GM12878 (cell line): ENCODE results near the gene CDR2L. TPM values are rescaled to one million over a fixed set of nuclear protein-coding genes. Genes with fewer than 3 reads are reported as not detected.
"Not testable (repeated sequence)": the region's sequence is repeated elsewhere in the genome, so short reads cannot be mapped to it uniquely, and the experiment has no call there.

Experiments used
- ATAC-seq: fragments of 200-7000 bp; cut with Tn5 transposase; 3 replicates; pipeline ENCODE4 v1.9.1; 2020; ENCODE audit warnings: mild to moderate bottlenecking, moderate library complexity
- BruUV-seq: library from RNA; stranded (reverse); fragments of 400-500 nt; replicated peaks from 2 replicates; lab custom pipeline; 2021; lab: Mats Ljungman, UMichigan
- CTCF ChIA-PET: fragments of 300-600 bp; sonication (Branson Sonifier 250); formaldehyde crosslinking; extraction: SDS; loops from one replicate; lab custom pipeline; 2021; ENCODE audit warnings: inconsistent platforms; lab: Yijun Ruan, JAX
- POLR2A ChIA-PET: fragments of 350-600 bp; formaldehyde crosslinking; extraction: SDS; loops from one replicate; lab custom pipeline; 2021; ENCODE audit warnings: inconsistent platforms; lab: Charles Lee
- RAD21 ChIA-PET: fragments of 300-600 bp; sonication (Branson Sonifier 250); formaldehyde crosslinking; loops from one replicate; lab custom pipeline; 2023; ENCODE audit warnings: antibody characterized with exemption; ENCODE audit not compliant: unreplicated experiment; lab: Charles Lee
- SMC1A ChIA-PET: fragments of 300-600 bp; sonication (Branson Sonifier 250); formaldehyde crosslinking; loops from one replicate; lab custom pipeline; 2023; ENCODE audit not compliant: unreplicated experiment, uncharacterized antibody; lab: Charles Lee
- DNase-seq: peaks from one replicate; pipeline ENCODE4 v3.0.0-alpha.2; 2011; ENCODE audit warnings: low read depth, low spot score
- FAIRE-seq: peaks from 3 replicates; lab custom pipeline; 2011; peaks lifted over from hg19 to GRCh38; lab: Jason Lieb, UNC
- H2AFZ ChIP-seq: 2 replicates; pipeline ENCODE4 v1.6.0; 2011; ENCODE audit warnings: low read depth, low read length, control low read depth; ENCODE audit not compliant: control insufficient read depth
- H3K27ac ChIP-seq: 2 replicates; pipeline ENCODE4 v1.5.1; 2011; ENCODE audit warnings: control low read depth; ENCODE audit not compliant: control insufficient read depth, insufficient read depth
- H3K27me3 ChIP-seq, 2 experiments: replicated peaks in 1 of 2; 2 replicates each; pipeline versions ENCODE4 v1.6.0 to v1.6.1; 2011; ENCODE audit warnings: low read length in 1 of 2; ENCODE audit not compliant: control insufficient read depth in 2 of 2, insufficient read depth in 2 of 2
- H3K36me3 ChIP-seq, 2 experiments: 2 replicates each; pipeline ENCODE4 v1.5.1; 2011; ENCODE audit warnings: low read length in 1 of 2; ENCODE audit not compliant: control insufficient read depth in 2 of 2, insufficient read depth in 2 of 2
- H3K4me1 ChIP-seq: 2 replicates; pipeline ENCODE4 v1.6.1; 2011; ENCODE audit warnings: mild to moderate bottlenecking, low read length, moderate library complexity, mixed read lengths; ENCODE audit not compliant: control insufficient read depth, insufficient read depth
- H3K4me2 ChIP-seq: 2 replicates; pipeline ENCODE4 v1.6.0; 2011; ENCODE audit warnings: control low read depth; ENCODE audit not compliant: control insufficient read depth, insufficient read depth
- H3K4me3 ChIP-seq: fragments of 200-600 bp; sonication (generic); 2 replicates; pipeline ENCODE4 v1.5.1; 2016
- H3K79me2 ChIP-seq: 2 replicates; pipeline ENCODE4 v1.6.0; 2011; ENCODE audit warnings: low read length; ENCODE audit not compliant: control insufficient read depth, insufficient read depth
- H3K9ac ChIP-seq: 2 replicates; pipeline ENCODE4 v1.8.0; 2011; ENCODE audit warnings: low read length, control low read depth, mixed read lengths; ENCODE audit not compliant: control insufficient read depth, insufficient read depth
- H3K9me3 ChIP-seq: replicated peaks from 3 replicates; pipeline ENCODE4 v1.5.1; 2011; ENCODE audit warnings: mild to moderate bottlenecking, low read length; ENCODE audit not compliant: control insufficient read depth, insufficient read depth
- H4K20me1 ChIP-seq: 2 replicates; pipeline ENCODE4 v1.6.0; 2011; ENCODE audit not compliant: control insufficient read depth, insufficient read depth
- RUNX3 ChIP-seq: IDR thresholded peaks from 2 replicates; pipeline ENCODE4 v1.6.1; 2012; ENCODE audit warnings: low read length, inconsistent platforms
- WGBS: methylation state at CpG from one replicate; pipeline ENCODE4 v1.1.6; 2016; ENCODE audit warnings: low lambda C conversion rate; ENCODE audit not compliant: insufficient replicate concordance, insufficient coverage; ENCODE audit errors: missing lambda C conversion rate; 5-methylcytosine and 5-hydroxymethylcytosine counted together
- in situ Hi-C: fragments of 300-500 bp; cut with MboI; formaldehyde crosslinking; loops from 9 replicates; pipeline ENCODE4 v1.14.3; 2018; ENCODE audit warnings: mixed read lengths
- intact Hi-C: fragments of 100-400 bp; cut with micrococcal nuclease; formaldehyde crosslinking; loops from one replicate; pipeline ENCODE4 v1.14.2; 2022; ENCODE audit not compliant: unreplicated experiment
- polyA plus RNA-seq, 11 experiments: library from polyadenylated mRNA; depleted of rRNA in 4 of 11; unstranded in 6 of 11; stranded (reverse) in 5 of 11; fragments of >200 nt; fragmentation: Nextera tagmentation in 4 of 11; fragmentation: Illumina TruSeq in 1 of 11; extraction: Ambion mirVana in 4 of 11; extraction: Trizol in 1 of 11; gene quantifications; 1 replicate in 1 of 11; 2 replicates in 10 of 11; pipeline versions ENCODE4 v1.2.1 to v1.2.3, GENCODE V29; 2011 to 2016; ENCODE audit warnings: inconsistent platforms in 2 of 11, missing spikeins in 2 of 11, low read depth in 1 of 11
- total RNA-seq, 4 experiments: library from RNA; depleted of rRNA in 3 of 4; stranded (reverse); fragments of >200 nt in 3 of 4; fragmentation: Illumina TruSeq in 1 of 4; extraction: Trizol in 1 of 4; gene quantifications; 2 replicates each; pipeline versions ENCODE4 v1.2.1 to v1.2.3, GENCODE V29; 2013 to 2021

Gene CDR2L
- total and polyA plus RNA-seq, 10 of the 15 experiments (the other 5 are each of a cell fraction or from before 2014, with no cell fraction given): 0.03 to 0.18 (median 0.04) TPM; not detected in 6

DNA sequence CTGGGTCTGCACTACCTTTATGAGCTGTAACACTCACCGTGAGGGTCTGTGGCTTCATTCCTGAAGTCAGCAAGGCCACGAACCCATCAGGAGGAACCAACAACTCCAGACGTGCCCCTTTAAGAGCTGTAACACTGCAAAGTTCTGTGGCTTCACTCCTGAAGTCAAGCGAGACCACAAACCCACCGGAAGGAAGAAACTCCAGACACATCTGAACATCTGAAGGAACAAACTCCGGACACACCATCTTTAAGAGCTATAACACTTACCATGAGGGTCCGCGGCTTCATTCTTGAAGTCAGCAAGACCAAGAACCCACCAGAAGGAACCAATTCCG is 37.9 kb downstream of the CDR2L start:
- CTCF ChIA-PET: interaction anchor here (1.4 kb wide), 1 partner anchor 64 kb away, joined by 3 read pairs; no protein-coding TSS in a partner anchor
- DNase-seq, H3K79me2 ChIP-seq, H2AFZ ChIP-seq: not testable (repeated sequence)
- 0 out of 2 replicates have a peak, but pooled peaks have one; percentile 20 for TF ChIP-seq RUNX3
- TF ChIP-seq, all 136 proteins: peak for 1; not testable (repeated sequence) for 135
- BruUV-seq, H4K20me1 ChIP-seq, intact Hi-C loops, H3K27me3 ChIP-seq, FAIRE-seq, H3K36me3 ChIP-seq, H3K27ac ChIP-seq, H3K9me3 ChIP-seq, ATAC-seq, H3K4me1 ChIP-seq, in situ Hi-C loops, H3K9ac ChIP-seq, H3K4me2 ChIP-seq, H3K4me3 ChIP-seq: not testable (repeated sequence)
- POLR2A ChIA-PET: interaction anchor here (0.6 to 1.4 kb wide), 2 partner anchors 9 to 170 kb away, joined by 3 read pairs; no protein-coding TSS in a partner anchor
- SMC1A ChIA-PET: interaction anchor here (1.3 kb wide), 1 partner anchor 14 kb away, joined by 5 read pairs; no protein-coding TSS in a partner anchor
- RAD21 ChIA-PET: interaction anchor here (3.2 kb wide), 1 partner anchor 64 kb away, joined by 9 read pairs; no protein-coding TSS in a partner anchor
- 86% methylated on average over 9 of the region's 9 CpGs for whole genome bisulfite sequencing

- FAIRE-seq, H3K9me3 ChIP-seq, intact Hi-C loops, BruUV-seq, SMC1A ChIA-PET, in situ Hi-C loops, H3K36me3 ChIP-seq, ATAC-seq, H4K20me1 ChIP-seq, H3K27me3 ChIP-seq, H3K9ac ChIP-seq, POLR2A ChIA-PET, CTCF ChIA-PET, H3K4me1 ChIP-seq, H3K27ac ChIP-seq, DNase-seq, H3K4me2 ChIP-seq, H3K79me2 ChIP-seq, H2AFZ ChIP-seq, H3K4me3 ChIP-seq: not testable (repeated sequence)
- WGBS: 100% methylated on average over 2 of the region's 2 CpGs
- RAD21 ChIA-PET: interaction anchor here (3.2 kb wide), 1 partner anchor 65 kb away, joined by 9 read pairs; no protein-coding TSS in a partner anchor
Measured at GRCh38 chr17:75026650-75027049, 39.2 kb downstream of the CDR2L start.
